ENCODE results near the gene SOX11. TPM values are rescaled to one million over a fixed set of nuclear protein-coding genes. Genes with fewer than 3 reads are reported as not detected.

The SOX11 gene
- total RNA-seq, 1 experiment from 2014 or later = 0.02 TPM

DNA sequence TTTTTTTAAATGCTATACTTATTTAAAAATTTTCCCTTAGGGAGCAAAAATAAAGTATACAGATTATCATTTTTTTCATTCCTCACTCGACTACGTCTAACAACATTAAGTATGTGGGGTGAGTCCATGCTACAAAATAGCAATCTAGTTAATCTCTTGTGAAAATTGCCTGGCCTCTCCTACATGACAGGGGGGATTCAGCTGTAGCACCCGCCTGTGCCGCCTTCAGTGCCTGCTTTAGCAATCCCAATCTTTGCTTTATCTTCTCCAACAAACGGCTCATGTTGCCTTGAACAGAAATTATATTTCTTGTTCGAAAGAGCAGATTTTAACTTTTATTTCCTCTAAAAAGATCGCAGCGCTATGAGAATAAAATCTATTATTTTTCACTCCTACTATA, 2.4 kb upstream of the SOX11 start:
- BruUV-seq (replicated peaks) = no TSS peak
- no peaks in the 10 kb centered on the region for H3K36me3 ChIP-seq (ENCODE audit: control insufficient read depth in 1 of 2, insufficient read depth in 2 of 2, low read length in 2 of 2)
- no peak overlapping the region for H3K4me3 ChIP-seq (replicated peaks in 1 of 2; ENCODE audit: low read depth in 1 of 2, low read length in 2 of 2)
- H3K27me3 ChIP-seq (ENCODE audit: insufficient read depth, low read length) = no peaks in the 10 kb centered on the region
- no peak overlapping the region for H3K9ac ChIP-seq (ENCODE audit: low read length)
- H3K4me2 ChIP-seq (ENCODE audit: low read length) = no peak overlapping the region
- RAD21 ChIA-PET (ENCODE audit: low non-redundant PET in 1 of 2, low total read pairs in 2 of 2, uncharacterized antibody in 2 of 2, unreplicated experiment in 2 of 2) = no interaction called here
- H3K9me3 ChIP-seq (ENCODE audit: control insufficient read depth in 1 of 2, insufficient read depth in 1 of 2, low read depth in 1 of 2, low read length in 2 of 2) = peaks cover 0 to 23% of the 10 kb centered on the region in 2 experiments; a peak in 2 of 4 replicates
- no peaks in the 10 kb centered on the region for H3K4me1 ChIP-seq (ENCODE audit: control insufficient read depth in 1 of 2, insufficient read depth in 2 of 2, low read length in 2 of 2)
- POLR2A ChIA-PET = no interaction called here
- no peak overlapping the region for H3K27ac ChIP-seq (ENCODE audit: low read depth, low read length)
- H3K79me2 ChIP-seq (ENCODE audit: insufficient read depth, low read length) = no peaks in the 10 kb centered on the region
- H2AFZ ChIP-seq (ENCODE audit: low read depth, low read length, poor library complexity, severe bottlenecking) = no peak overlapping the region
- CTCF ChIA-PET = no interaction called here
- ATAC-seq = no peak
- intact Hi-C loops (cut with micrococcal nuclease) = no loop called here
- no peak for DNase-seq (ENCODE audit: low read depth, low spot score)
- no peaks in the 10 kb centered on the region for H3K9me2 ChIP-seq (ENCODE audit: insufficient read depth)
- TF ChIP-seq CBX3 (IDR thresholded peaks at IDR 0.05; ENCODE audit: low read depth) (no peak), SIN3A (IDR thresholded peaks at IDR 0.05; ENCODE audit: low read depth) (no peak), JUND (IDR thresholded peaks at IDR 0.05) (no peak), SP1 (IDR thresholded peaks at IDR 0.05; ENCODE audit: low read depth) (no peak), EZH2 (IDR thresholded peaks at IDR 0.05) (no peak), YY1 (IDR thresholded peaks at IDR 0.05; ENCODE audit: extremely low read depth, insufficient replicate concordance, low read depth, low read length) (no peak), ELF1 (IDR thresholded peaks at IDR 0.05; ENCODE audit: borderline replicate concordance, low read depth) (no peak), FOSL1 (IDR thresholded peaks at IDR 0.05; ENCODE audit: low read depth) (no peak), ZFX (IDR thresholded peaks at IDR 0.05) (no peak), EGR1 (IDR thresholded peaks at IDR 0.05; ENCODE audit: low read depth) (no peak), SRF (IDR thresholded peaks at IDR 0.05; ENCODE audit: low read depth) (no peak), RAD21 (IDR thresholded peaks at IDR 0.05; ENCODE audit: low read depth) (no peak)
- TF ChIP-seq, protein P1, sequence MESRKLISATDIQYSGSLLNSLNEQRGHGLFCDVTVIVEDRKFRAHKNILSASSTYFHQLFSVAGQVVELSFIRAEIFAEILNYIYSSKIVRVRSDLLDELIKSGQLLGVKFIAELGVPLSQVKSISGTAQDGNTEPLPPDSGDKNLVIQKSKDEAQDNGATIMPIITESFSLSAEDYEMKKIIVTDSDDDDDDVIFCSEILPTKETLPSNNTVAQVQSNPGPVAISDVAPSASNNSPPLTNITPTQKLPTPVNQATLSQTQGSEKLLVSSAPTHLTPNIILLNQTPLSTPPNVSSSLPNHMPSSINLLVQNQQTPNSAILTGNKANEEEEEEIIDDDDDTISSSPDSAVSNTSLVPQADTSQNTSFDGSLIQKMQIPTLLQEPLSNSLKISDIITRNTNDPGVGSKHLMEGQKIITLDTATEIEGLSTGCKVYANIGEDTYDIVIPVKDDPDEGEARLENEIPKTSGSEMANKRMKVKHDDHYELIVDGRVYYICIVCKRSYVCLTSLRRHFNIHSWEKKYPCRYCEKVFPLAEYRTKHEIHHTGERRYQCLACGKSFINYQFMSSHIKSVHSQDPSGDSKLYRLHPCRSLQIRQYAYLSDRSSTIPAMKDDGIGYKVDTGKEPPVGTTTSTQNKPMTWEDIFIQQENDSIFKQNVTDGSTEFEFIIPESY (IDR thresholded peaks at IDR 0.05; ENCODE audit: extremely low read depth, insufficient replicate concordance, low read length) = no peak
- TF ChIP-seq, protein P2, sequence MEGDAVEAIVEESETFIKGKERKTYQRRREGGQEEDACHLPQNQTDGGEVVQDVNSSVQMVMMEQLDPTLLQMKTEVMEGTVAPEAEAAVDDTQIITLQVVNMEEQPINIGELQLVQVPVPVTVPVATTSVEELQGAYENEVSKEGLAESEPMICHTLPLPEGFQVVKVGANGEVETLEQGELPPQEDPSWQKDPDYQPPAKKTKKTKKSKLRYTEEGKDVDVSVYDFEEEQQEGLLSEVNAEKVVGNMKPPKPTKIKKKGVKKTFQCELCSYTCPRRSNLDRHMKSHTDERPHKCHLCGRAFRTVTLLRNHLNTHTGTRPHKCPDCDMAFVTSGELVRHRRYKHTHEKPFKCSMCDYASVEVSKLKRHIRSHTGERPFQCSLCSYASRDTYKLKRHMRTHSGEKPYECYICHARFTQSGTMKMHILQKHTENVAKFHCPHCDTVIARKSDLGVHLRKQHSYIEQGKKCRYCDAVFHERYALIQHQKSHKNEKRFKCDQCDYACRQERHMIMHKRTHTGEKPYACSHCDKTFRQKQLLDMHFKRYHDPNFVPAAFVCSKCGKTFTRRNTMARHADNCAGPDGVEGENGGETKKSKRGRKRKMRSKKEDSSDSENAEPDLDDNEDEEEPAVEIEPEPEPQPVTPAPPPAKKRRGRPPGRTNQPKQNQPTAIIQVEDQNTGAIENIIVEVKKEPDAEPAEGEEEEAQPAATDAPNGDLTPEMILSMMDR (IDR thresholded peaks at IDR 0.05 in 2 of 3, conservative IDR thresholded peaks at IDR 0.05 in 1 of 3; ENCODE audit: borderline replicate concordance in 1 of 3, insufficient read depth in 1 of 3, low read depth in 2 of 3, low read length in 2 of 3) = no peak
- TF ChIP-seq, protein P3, sequence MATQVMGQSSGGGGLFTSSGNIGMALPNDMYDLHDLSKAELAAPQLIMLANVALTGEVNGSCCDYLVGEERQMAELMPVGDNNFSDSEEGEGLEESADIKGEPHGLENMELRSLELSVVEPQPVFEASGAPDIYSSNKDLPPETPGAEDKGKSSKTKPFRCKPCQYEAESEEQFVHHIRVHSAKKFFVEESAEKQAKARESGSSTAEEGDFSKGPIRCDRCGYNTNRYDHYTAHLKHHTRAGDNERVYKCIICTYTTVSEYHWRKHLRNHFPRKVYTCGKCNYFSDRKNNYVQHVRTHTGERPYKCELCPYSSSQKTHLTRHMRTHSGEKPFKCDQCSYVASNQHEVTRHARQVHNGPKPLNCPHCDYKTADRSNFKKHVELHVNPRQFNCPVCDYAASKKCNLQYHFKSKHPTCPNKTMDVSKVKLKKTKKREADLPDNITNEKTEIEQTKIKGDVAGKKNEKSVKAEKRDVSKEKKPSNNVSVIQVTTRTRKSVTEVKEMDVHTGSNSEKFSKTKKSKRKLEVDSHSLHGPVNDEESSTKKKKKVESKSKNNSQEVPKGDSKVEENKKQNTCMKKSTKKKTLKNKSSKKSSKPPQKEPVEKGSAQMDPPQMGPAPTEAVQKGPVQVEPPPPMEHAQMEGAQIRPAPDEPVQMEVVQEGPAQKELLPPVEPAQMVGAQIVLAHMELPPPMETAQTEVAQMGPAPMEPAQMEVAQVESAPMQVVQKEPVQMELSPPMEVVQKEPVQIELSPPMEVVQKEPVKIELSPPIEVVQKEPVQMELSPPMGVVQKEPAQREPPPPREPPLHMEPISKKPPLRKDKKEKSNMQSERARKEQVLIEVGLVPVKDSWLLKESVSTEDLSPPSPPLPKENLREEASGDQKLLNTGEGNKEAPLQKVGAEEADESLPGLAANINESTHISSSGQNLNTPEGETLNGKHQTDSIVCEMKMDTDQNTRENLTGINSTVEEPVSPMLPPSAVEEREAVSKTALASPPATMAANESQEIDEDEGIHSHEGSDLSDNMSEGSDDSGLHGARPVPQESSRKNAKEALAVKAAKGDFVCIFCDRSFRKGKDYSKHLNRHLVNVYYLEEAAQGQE (IDR thresholded peaks at IDR 0.05; ENCODE audit: low read depth) = no peak
- H4K20me1 ChIP-seq (ENCODE audit: insufficient read depth) = no peaks in the 10 kb centered on the region

Data from HCT116 (cell line).